HFFc6 (cell line): Measurements from ENCODE around the gene PTGS1. TPM values are rescaled to one million over a fixed set of nuclear protein-coding genes. Genes with fewer than 3 reads are reported as not detected.

Experiments used
- DNase-seq: peaks from one replicate; pipeline ENCODE4 v3.0.0-alpha.2; 2018
- H3K27ac Mint-ChIP-seq: 2 replicates; pipeline ENCODE4 v1.8.0; 2020; ENCODE audit warnings: mild to moderate bottlenecking, mixed read lengths
- H3K27me3 Mint-ChIP-seq: 2 replicates; pipeline ENCODE4 v1.8.0; 2021; ENCODE audit warnings: mild to moderate bottlenecking, moderate library complexity, mixed read lengths; ENCODE audit not compliant: insufficient read depth
- H3K36me3 Mint-ChIP-seq: 2 replicates; pipeline ENCODE4 v1.8.0; 2021; ENCODE audit warnings: low read depth, mixed read lengths
- H3K4me1 Mint-ChIP-seq: 2 replicates; pipeline ENCODE4 v1.8.0; 2020; ENCODE audit warnings: low read depth, mixed read lengths
- H3K4me3 Mint-ChIP-seq: 2 replicates; pipeline ENCODE4 v1.8.0; 2020; ENCODE audit warnings: mild to moderate bottlenecking, moderate library complexity, mixed read lengths
- H3K9me3 Mint-ChIP-seq: 2 replicates; pipeline ENCODE4 v1.8.0; 2020; ENCODE audit warnings: mild to moderate bottlenecking, mixed read lengths
- CTCF ChIP-seq: fragments of 200-600 bp; sonication (generic); IDR thresholded peaks from 2 replicates; pipeline ENCODE4 v1.5.0; 2021; ENCODE audit warnings: antibody characterized with exemption, mild to moderate bottlenecking
- total RNA-seq, 6 experiments: library from RNA; stranded (reverse); fragmentation: NEBNext Ultra II Directional; extraction: Animal tissue kit (Norgen Biotek cat#: 25700); gene quantifications; 2 replicates in 1 of 6; 3 replicates in 5 of 6; pipeline ENCODE4 v1.2.3, GENCODE V29; 2021

The PTGS1 gene
- total RNA-seq, 6 experiments from 2014 or later = 33.0 to 122 (median 102) TPM

DNA sequence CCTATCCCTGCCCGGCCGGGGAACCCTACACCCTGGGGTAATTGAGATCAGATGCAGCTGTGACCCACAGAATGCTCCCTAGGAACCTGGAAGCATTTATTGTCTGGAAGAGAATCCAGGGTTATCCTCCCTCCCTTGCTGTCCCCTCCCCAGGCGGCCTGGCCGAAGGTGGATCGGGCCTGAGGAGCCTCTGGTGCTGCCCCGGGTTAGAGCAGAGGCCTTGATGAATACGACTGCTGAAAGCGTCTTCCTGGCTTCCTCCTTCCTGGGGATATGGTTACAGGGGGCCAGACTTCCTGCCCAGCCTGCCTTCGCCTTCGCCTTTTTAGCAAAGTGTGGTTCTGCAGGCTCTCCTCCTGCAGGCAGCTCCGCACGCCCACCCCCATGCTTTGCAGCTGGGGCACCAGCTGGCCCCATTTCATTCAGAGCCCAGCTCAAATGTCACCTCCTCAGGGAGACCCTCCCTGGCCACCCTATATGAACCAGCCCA, 22.5 kb upstream of the PTGS1 start:
- no peak for TF ChIP-seq CTCF
- H3K27me3 Mint-ChIP-seq = peaks cover 2% of the 10 kb centered on the region
- DNase-seq = no peak
- no peaks in the 10 kb centered on the region; the same call in 1 of the 2 replicates for H3K36me3 Mint-ChIP-seq
- H3K9me3 Mint-ChIP-seq = peaks cover 4% of the 10 kb centered on the region; the same call in 1 of the 2 replicates
- peaks cover 18% of the 10 kb centered on the region for H3K4me1 Mint-ChIP-seq
- no peak overlapping the region for H3K4me3 Mint-ChIP-seq
- H3K27ac Mint-ChIP-seq = no peak overlapping the region

DNA sequence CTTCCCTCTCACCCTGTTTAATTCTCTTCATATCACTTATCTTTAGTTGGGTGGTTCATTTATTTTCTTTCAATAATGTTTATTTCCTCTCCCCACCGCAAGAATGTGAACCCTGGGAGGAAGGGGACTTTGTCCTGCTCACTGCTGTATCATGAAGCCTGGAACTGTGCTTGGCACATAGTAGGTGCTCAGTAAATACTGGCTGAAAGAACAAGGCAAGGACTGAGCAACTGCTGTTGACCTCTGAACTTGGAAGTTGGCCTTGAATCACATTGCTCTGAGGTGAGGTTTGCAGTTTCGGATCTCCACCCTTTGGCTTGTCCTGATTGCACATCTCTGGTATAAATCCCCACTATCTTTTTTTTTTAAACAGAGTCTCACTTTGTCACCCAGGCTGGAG, 22.0 kb upstream of the PTGS1 start:
- Mint-ChIP-seq H3K27me3 (peaks cover 2% of the 10 kb centered on the region), H3K4me3 (no peak overlapping the region), H3K4me1 (peaks cover 18% of the 10 kb centered on the region), H3K36me3 (no peaks in the 10 kb centered on the region; the same call in 1 of the 2 replicates), H3K9me3 (peaks cover 4% of the 10 kb centered on the region; the same call in 1 of the 2 replicates), H3K27ac (no peak overlapping the region)
- DNase-seq = no peak
- no peak for TF ChIP-seq CTCF

DNA sequence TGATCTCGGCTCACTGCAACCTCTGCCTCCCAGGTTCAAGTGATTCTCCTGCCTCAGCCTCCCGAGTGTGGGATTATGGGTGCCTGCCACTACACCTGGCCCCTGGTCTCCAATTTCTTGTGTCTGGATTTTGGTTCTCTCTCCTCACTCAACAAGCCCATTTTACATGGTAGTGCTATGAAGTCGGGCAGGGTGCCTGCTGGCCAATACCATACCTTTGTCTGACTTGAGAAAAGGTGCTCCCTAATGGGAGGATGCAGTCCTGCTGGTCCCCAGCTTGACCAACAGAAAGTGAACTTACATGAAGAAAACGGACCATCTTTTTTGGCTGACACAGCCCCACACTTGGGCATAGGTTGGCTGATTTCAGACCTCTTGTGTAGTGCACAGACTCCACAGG, 21.6 kb upstream of the PTGS1 start:
- Mint-ChIP-seq H3K36me3 (no peaks in the 10 kb centered on the region; the same call in 1 of the 2 replicates), H3K4me3 (no peak overlapping the region), H3K9me3 (peaks cover 4% of the 10 kb centered on the region; the same call in 1 of the 2 replicates), H3K4me1 (peaks cover 18% of the 10 kb centered on the region), H3K27me3 (no peaks in the 10 kb centered on the region; the same call in none of the 2 replicates), H3K27ac (no peak overlapping the region)
- DNase-seq = no peak
- no peak for TF ChIP-seq CTCF

DNA sequence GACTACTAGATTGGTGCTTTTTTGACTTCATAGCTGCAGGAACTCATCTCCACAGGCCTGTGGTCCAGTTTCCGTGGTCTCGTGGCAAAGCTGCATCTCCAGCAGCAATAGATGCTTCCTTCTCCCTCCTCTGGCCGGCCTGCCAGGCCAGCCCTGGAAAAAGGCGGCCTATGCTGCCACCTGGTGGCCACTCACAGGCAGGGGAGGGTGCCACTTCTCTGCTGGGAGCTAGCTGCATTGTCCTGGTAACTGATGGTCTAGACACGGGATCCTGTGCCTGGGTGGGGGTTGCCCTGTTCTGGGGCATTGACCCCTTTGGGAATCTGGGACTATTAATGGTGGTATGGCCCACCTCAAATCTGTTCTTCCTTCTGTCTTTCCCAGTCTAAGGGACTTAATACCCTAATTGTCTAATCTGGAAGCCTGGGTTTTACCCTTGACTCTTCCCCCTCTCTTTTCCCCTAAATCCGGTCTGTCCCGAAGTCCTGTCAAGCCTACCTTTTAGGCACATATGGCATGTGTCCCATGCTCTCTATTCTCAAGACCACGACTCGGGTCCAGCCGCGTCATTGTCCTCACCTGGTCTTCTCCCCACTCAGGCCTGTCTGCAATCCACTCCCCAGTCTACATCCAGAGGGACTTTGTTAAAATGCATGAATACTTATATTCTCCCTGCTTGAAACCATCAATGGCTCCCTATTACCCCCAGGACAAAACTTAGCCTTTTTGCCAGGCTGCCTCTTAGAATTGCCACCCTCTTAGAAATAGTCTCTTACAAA, 20.1 kb upstream of the PTGS1 start:
- TF ChIP-seq CTCF = peak; percentile 99
- DNase-seq = peak; percentile 59
- Mint-ChIP-seq H3K4me1 (peaks cover 18% of the 10 kb centered on the region), H3K27ac (no peak overlapping the region), H3K9me3 (peaks cover 4% of the 10 kb centered on the region; the same call in 1 of the 2 replicates), H3K27me3 (no peaks in the 10 kb centered on the region; the same call in 1 of the 2 replicates), H3K36me3 (no peaks in the 10 kb centered on the region; the same call in 1 of the 2 replicates), H3K4me3 (no peak overlapping the region)

GRCh38 chr9:122354536-122355199, 16.2 kb upstream of the PTGS1 start:
- peaks cover 1% of the 10 kb centered on the region; the same call in 1 of the 2 replicates for H3K27me3 Mint-ChIP-seq
- DNase-seq = no peak
- no peak overlapping the region for H3K4me3 Mint-ChIP-seq
- peaks cover 15% of the 10 kb centered on the region for H3K4me1 Mint-ChIP-seq
- H3K9me3 Mint-ChIP-seq = peaks cover 4% of the 10 kb centered on the region; the same call in 1 of the 2 replicates
- peaks cover under 1% of the 10 kb centered on the region; the same call in 1 of the 2 replicates for H3K36me3 Mint-ChIP-seq
- TF ChIP-seq CTCF = no peak
- H3K27ac Mint-ChIP-seq = no peak overlapping the region
